H1 (cell line): ENCODE results near the gene MAPK1. TPM values are rescaled to one million over a fixed set of nuclear protein-coding genes. Genes with fewer than 3 reads are reported as not detected.

Source experiments
- CTCF ChIA-PET: fragments of 300-600 bp; sonication (Branson Sonifier 250); formaldehyde crosslinking; loops from one replicate; lab custom pipeline; 2021; ENCODE audit not compliant: partially characterized antibody; lab: Charles Lee
- POLR2A ChIA-PET: fragments of 300-600 bp; sonication (Branson Sonifier 250); formaldehyde crosslinking; loops from one replicate; lab custom pipeline; 2021; ENCODE audit warnings: inconsistent platforms; ENCODE audit not compliant: partially characterized antibody; lab: Charles Lee
- DNase-seq, 2 experiments: peaks; one replicate each; pipeline versions ENCODE4 v3.0.0 to v3.0.0-alpha.2; 2010 to 2022; ENCODE audit warnings: low spot score in 2 of 2, low read depth in 1 of 2, mixed read lengths in 1 of 2
- FAIRE-seq: peaks from 2 replicates; lab custom pipeline; 2011; peaks lifted over from hg19 to GRCh38; lab: Jason Lieb, UNC
- H2AFZ ChIP-seq: 2 replicates; pipeline ENCODE4 v1.8.1; 2012; ENCODE audit warnings: low read length, inconsistent platforms
- H2AK5ac ChIP-seq: 2 replicates; pipeline ENCODE4 v1.6.1; 2013; ENCODE audit warnings: low read depth, low read length
- H2BK120ac ChIP-seq: replicated peaks from 2 replicates; pipeline ENCODE3; 2013; ENCODE audit warnings: low read depth, low read length, inconsistent platforms
- H2BK12ac ChIP-seq: 2 replicates; pipeline ENCODE4 v1.6.1; 2013; ENCODE audit warnings: low read depth, low read length
- H2BK15ac ChIP-seq: 2 replicates; pipeline ENCODE4 v1.6.1; 2013; ENCODE audit warnings: low read length
- H2BK20ac ChIP-seq: 2 replicates; pipeline ENCODE4 v1.6.1; 2013; ENCODE audit warnings: low read length
- H2BK5ac ChIP-seq: 2 replicates; pipeline ENCODE4 v1.6.1; 2013; ENCODE audit warnings: low read depth, low read length
- H3K14ac ChIP-seq: 2 replicates; pipeline ENCODE4 v1.6.1; 2013; ENCODE audit warnings: inconsistent platforms; ENCODE audit not compliant: insufficient read length
- H3K18ac ChIP-seq: 2 replicates; pipeline ENCODE4 v1.6.1; 2013; ENCODE audit warnings: low read length; ENCODE audit errors: extremely low read depth
- H3K23ac ChIP-seq: 2 replicates; pipeline ENCODE4 v1.6.1; 2013; ENCODE audit warnings: inconsistent platforms; ENCODE audit not compliant: insufficient read length
- H3K23me2 ChIP-seq: 2 replicates; pipeline ENCODE4 v1.6.1; 2013; ENCODE audit warnings: low read depth, low read length
- H3K27ac ChIP-seq: 2 replicates; pipeline ENCODE4 v1.6.1; 2011; ENCODE audit warnings: low read depth, low read length, inconsistent platforms
- H3K27me3 ChIP-seq, 4 experiments: replicated peaks in 1 of 4; 1 replicate in 1 of 4; 2 replicates in 3 of 4; pipeline versions ENCODE4 v1.6.1 to v1.8.1; 2011 to 2013; ENCODE audit warnings: low read length in 3 of 4, mild to moderate bottlenecking in 3 of 4, inconsistent platforms in 2 of 4, mixed read lengths in 2 of 4, moderate library complexity in 1 of 4; ENCODE audit not compliant: control insufficient read depth in 3 of 4, insufficient read depth in 3 of 4; ENCODE audit errors: extremely low read depth in 1 of 4
- H3K36me3 ChIP-seq, 4 experiments: 2 replicates each; pipeline versions ENCODE4 v1.6.1 to v1.8.1; 2011 to 2013; ENCODE audit warnings: mild to moderate bottlenecking in 4 of 4, low read length in 3 of 4, moderate library complexity in 2 of 4, control low read depth in 1 of 4, inconsistent platforms in 1 of 4; ENCODE audit not compliant: insufficient read depth in 4 of 4, control insufficient read depth in 2 of 4
- H3K4ac ChIP-seq: replicated peaks from 2 replicates; pipeline ENCODE3; 2013; ENCODE audit warnings: low read length, low read depth, mixed read lengths, inconsistent platforms; ENCODE audit not compliant: insufficient read length
- H3K4me1 ChIP-seq, 4 experiments: replicated peaks in 1 of 4; 1 replicate in 1 of 4; 2 replicates in 3 of 4; pipeline versions ENCODE4 v1.6.1 to v1.8.1; 2011 to 2013; ENCODE audit warnings: low read length in 3 of 4, inconsistent platforms in 2 of 4, mixed read lengths in 1 of 4; ENCODE audit not compliant: insufficient read depth in 4 of 4, control insufficient read depth in 3 of 4
- H3K4me2 ChIP-seq, 2 experiments: 2 replicates each; pipeline versions ENCODE4 v1.6.1 to v1.8.1; 2011 to 2013; ENCODE audit warnings: low read depth in 2 of 2, low read length in 2 of 2, control low read depth in 1 of 2, inconsistent platforms in 1 of 2, mild to moderate bottlenecking in 1 of 2; ENCODE audit not compliant: insufficient read depth in 1 of 2
- H3K4me3 ChIP-seq, 4 experiments: fragments of 200-600, 300-600 bp in 1 of 4; sonication (generic), shearing (Covaris generic), sonication (Bioruptor Twin) in 1 of 4; 2 replicates each; pipeline versions ENCODE4 v1.5.1 to v1.8.1; 2011 to 2016; ENCODE audit warnings: low read length in 4 of 4, low read depth in 3 of 4, control low read depth in 2 of 4, inconsistent platforms in 2 of 4, mild to moderate bottlenecking in 2 of 4, mixed read lengths in 1 of 4, moderate library complexity in 1 of 4; ENCODE audit not compliant: insufficient read depth in 2 of 4; ENCODE audit errors: extremely low read depth in 1 of 4
- H3K56ac ChIP-seq: replicated peaks from 2 replicates; pipeline ENCODE3; 2013; ENCODE audit warnings: low read depth, mild to moderate bottlenecking, mixed read lengths, low read length, inconsistent platforms; ENCODE audit not compliant: insufficient read length
- H3K79me1 ChIP-seq: 2 replicates; pipeline ENCODE4 v1.6.1; 2013; ENCODE audit warnings: low read depth, low read length, control low read depth
- H3K79me2 ChIP-seq, 2 experiments: 2 replicates each; pipeline versions ENCODE4 v1.6.1 to v1.8.1; 2012 to 2013; ENCODE audit warnings: low read length in 2 of 2, mild to moderate bottlenecking in 2 of 2, inconsistent platforms in 1 of 2; ENCODE audit not compliant: insufficient read depth in 2 of 2, control insufficient read depth in 1 of 2
- H3K9ac ChIP-seq, 4 experiments: replicated peaks in 1 of 4; 1 replicate in 1 of 4; 2 replicates in 3 of 4; pipeline versions ENCODE4 v1.6.1 to v1.8.1; 2011 to 2013; ENCODE audit warnings: low read depth in 3 of 4, low read length in 3 of 4, control low read depth in 2 of 4, mild to moderate bottlenecking in 2 of 4, moderate library complexity in 2 of 4, inconsistent platforms in 1 of 4; ENCODE audit errors: extremely low read depth in 1 of 4
- H3K9me3 ChIP-seq, 2 experiments: 2 replicates each; pipeline versions ENCODE4 v1.6.1 to v1.8.1; 2012 to 2013; ENCODE audit warnings: mild to moderate bottlenecking in 2 of 2, moderate library complexity in 2 of 2, control low read depth in 1 of 2, inconsistent platforms in 1 of 2, low read depth in 1 of 2, low read length in 1 of 2, mixed read lengths in 1 of 2; ENCODE audit not compliant: insufficient read depth in 2 of 2
- H4K20me1 ChIP-seq, 2 experiments: replicated peaks in 1 of 2; 2 replicates each; pipeline versions ENCODE3 to v1.8.1; 2011 to 2013; ENCODE audit warnings: inconsistent platforms in 2 of 2, low read length in 2 of 2, mild to moderate bottlenecking in 1 of 2; ENCODE audit not compliant: insufficient read depth in 2 of 2, control insufficient read depth in 1 of 2
- H4K5ac ChIP-seq: 2 replicates; pipeline ENCODE4 v1.6.1; 2013; ENCODE audit warnings: low read length, low read depth, mixed read lengths, inconsistent platforms; ENCODE audit not compliant: insufficient read length
- H4K8ac ChIP-seq: 2 replicates; pipeline ENCODE4 v1.8.0; 2013; ENCODE audit warnings: mild to moderate bottlenecking, moderate library complexity, low read length, inconsistent platforms; ENCODE audit not compliant: insufficient read depth; ENCODE audit errors: extremely low read depth
- H4K91ac ChIP-seq: replicated peaks from 2 replicates; pipeline ENCODE3; 2013; ENCODE audit warnings: low read length, mixed read lengths, inconsistent platforms; ENCODE audit not compliant: insufficient read length
- BCL11A ChIP-seq, 2 experiments: IDR thresholded peaks; one replicate each; pipeline ENCODE4 v1.6.1; 2011; ENCODE audit warnings: low read depth in 2 of 2, low read length in 2 of 2, mild to moderate bottlenecking in 2 of 2
- CREB1 ChIP-seq: IDR thresholded peaks from 2 replicates; pipeline ENCODE4 v1.6.1; 2012; ENCODE audit warnings: inconsistent platforms
- CTBP2 ChIP-seq: IDR thresholded peaks from 2 replicates; pipeline ENCODE4 v1.7.0; 2011; ENCODE audit warnings: borderline replicate concordance, mild to moderate bottlenecking, moderate library complexity, mixed read lengths, low read length; ENCODE audit not compliant: insufficient read depth, insufficient read length
- JUN ChIP-seq: IDR thresholded peaks from 2 replicates; pipeline ENCODE4 v1.6.1; 2011; ENCODE audit warnings: low read depth, mild to moderate bottlenecking, improper control_type of control experiment, low read length
- KDM5A ChIP-seq: fragments of 200-600 bp; IDR thresholded peaks from 2 replicates; pipeline ENCODE4 v1.7.1; 2012; ENCODE audit warnings: mild to moderate bottlenecking, low read length, inconsistent platforms, mixed read lengths
- MAX ChIP-seq: IDR thresholded peaks from 2 replicates; pipeline ENCODE4 v1.6.1; 2012; ENCODE audit warnings: inconsistent platforms
- NANOG ChIP-seq: IDR thresholded peaks from 2 replicates; pipeline ENCODE4 v1.6.1; 2011; ENCODE audit warnings: low read length, low read depth, mild to moderate bottlenecking, inconsistent platforms; ENCODE audit not compliant: insufficient read depth, poor library complexity, severe bottlenecking
- POLR2AphosphoS5 ChIP-seq: IDR thresholded peaks from 2 replicates; pipeline ENCODE4 v1.6.1; 2011; ENCODE audit warnings: low read depth, low read length
- SAP30 ChIP-seq: fragments of 300-600 bp; sonication (generic); IDR thresholded peaks from 2 replicates; pipeline ENCODE4 v1.7.1; 2012; ENCODE audit warnings: low read length, moderate library complexity, mild to moderate bottlenecking, inconsistent platforms; ENCODE audit not compliant: insufficient read depth, insufficient replicate concordance
- SIRT6 ChIP-seq: IDR thresholded peaks from one replicate; pipeline ENCODE4 v1.7.1; 2012; ENCODE audit warnings: low read length, inconsistent platforms
- SIX5 ChIP-seq: IDR thresholded peaks from 2 replicates; pipeline ENCODE4 v1.6.1; 2011; ENCODE audit warnings: mild to moderate bottlenecking, low read depth, low read length
- WGBS, 2 experiments: shearing (Covaris generic) in 1 of 2; methylation state at CpG; one replicate each; pipeline versions ENCODE4 v1.1.6 to v1.1.7; 2013 to 2015; ENCODE audit warnings: low lambda C conversion rate in 2 of 2, mixed read lengths in 2 of 2, inconsistent platforms in 1 of 2, low coverage in 1 of 2, missing lambda C conversion rate in 1 of 2; ENCODE audit not compliant: insufficient replicate concordance in 2 of 2, insufficient coverage in 1 of 2, insufficient read length in 1 of 2; ENCODE audit errors: extremely low coverage in 1 of 2, missing lambda C conversion rate in 1 of 2; 5-methylcytosine and 5-hydroxymethylcytosine counted together
- polyA plus RNA-seq, 7 experiments: library from polyadenylated mRNA; depleted of rRNA in 3 of 7; stranded (reverse) in 5 of 7; unstranded in 2 of 7; fragments of >200 nt in 5 of 7; fragments of 200-250 nt in 2 of 7; gene quantifications; 1 replicate in 5 of 7; 2 replicates in 1 of 7; 4 replicates in 1 of 7; pipeline versions ENCODE4 v1.2.1 to v1.2.3, GENCODE V29; 2011 to 2013; ENCODE audit warnings: missing spikeins in 2 of 7, mixed read lengths in 2 of 7
- total RNA-seq: library from RNA; stranded (reverse); fragmentation: NEBNext Ultra II Directional; extraction: Animal tissue kit (Norgen Biotek cat#: 25700); gene quantifications from 2 replicates; pipeline ENCODE4 v1.2.1, GENCODE V29; 2021

Gene MAPK1
- total and polyA plus RNA-seq, 2 of the 8 experiments (the other 6 are each of a cell fraction or from before 2014, with no cell fraction given): 28.1 to 101 TPM

DNA sequence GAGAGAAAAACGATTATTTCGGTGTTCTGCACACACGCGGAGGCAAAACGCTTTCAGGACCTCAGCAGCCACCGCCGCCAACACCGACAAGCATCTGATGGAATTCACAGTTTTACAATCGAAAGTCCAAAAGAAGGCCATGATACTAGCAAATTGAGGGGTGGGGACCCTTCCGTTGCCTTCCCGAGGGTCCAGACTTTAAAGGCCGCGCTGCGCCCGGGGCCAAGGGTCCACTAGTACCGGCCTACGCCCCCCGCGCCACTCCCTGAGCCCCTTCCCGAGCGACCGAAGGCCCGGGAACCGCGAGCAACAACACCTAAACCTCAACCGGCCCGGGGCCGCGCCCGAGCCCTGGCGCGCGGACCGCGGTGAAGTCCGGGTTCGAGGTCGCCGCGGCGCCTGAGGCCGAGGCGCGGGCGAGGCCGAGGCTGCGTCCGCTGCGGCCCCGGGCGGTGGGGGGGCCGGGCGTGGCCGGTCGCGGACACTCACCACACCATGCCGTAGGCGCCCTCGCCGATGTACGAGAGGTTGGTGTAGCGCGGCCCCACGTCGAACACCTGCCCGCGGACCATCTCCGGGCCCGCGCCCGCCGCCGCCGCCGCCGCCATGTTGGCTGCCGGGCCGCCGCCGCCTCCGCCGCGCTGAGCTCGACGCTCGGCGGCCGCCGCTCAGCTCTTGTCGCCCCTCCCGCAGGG is 465 bp downstream of the MAPK1 start:
- Histone ChIP-seq H3K14ac (no peak overlapping the region), H2BK15ac (no peak overlapping the region), H3K4ac (no peak overlapping the region), H3K79me2 (peaks cover 14 to 49% of the 10 kb centered on the region in 2 experiments), H4K5ac (peak overlapping the region; percentile 89), H2AK5ac (no peak overlapping the region), H3K4me2 (peak overlapping the region; percentile 81 to 93), H2BK12ac (no peak overlapping the region), H3K4me3 (peak overlapping the region; percentile 95 to 99 (median 97)), H3K23ac (no peak overlapping the region), H4K20me1 (peaks cover 14 to 26% of the 10 kb centered on the region in 2 experiments), H3K79me1 (peaks cover 8% of the 10 kb centered on the region; the same call in 1 of the 2 replicates), H4K91ac (peak overlapping the region; percentile 81), H3K18ac (peak overlapping the region; percentile 60), H3K56ac (peak overlapping the region; percentile 90), H3K36me3 (no peaks in the 10 kb centered on the region), H2AFZ (no peak overlapping the region), H2BK5ac (no peak overlapping the region; the same call in 1 of the 2 replicates), H2BK20ac (no peak overlapping the region), H3K9ac (peak overlapping the region; percentile 69 to 95 (median 78)), H4K8ac (peak overlapping the region; percentile 89; the same call in 1 of the 2 replicates), H3K23me2 (0 out of 2 replicates have a peak, but pooled peaks cover 6% of the 10 kb centered on the region), H3K4me1 (peaks cover 2 to 7% (median 4%) of the 10 kb centered on the region in 4 experiments; a peak in 5 of 7 replicates), H3K27me3 (no peaks in the 10 kb centered on the region), H2BK120ac (no peak overlapping the region), H3K27ac (peak overlapping the region; percentile 68; the same call in 1 of the 2 replicates), H3K9me3 (no peaks in the 10 kb centered on the region)
- FAIRE-seq (no peak), DNase-seq (peak in 1 of 2 experiments; percentile 61)
- WGBS, 2 experiments: 1% methylated on average over 46 of the region's 91 CpGs; no CpG with 5 or more reads in 1 of the 2 experiments
- ChIA-PET CTCF (interaction anchor here (0.7 kb wide), 1 partner anchor 53 kb away, joined by 3 read pairs; no protein-coding TSS in a partner anchor), POLR2A (interaction anchor here (0.6 to 2.2 kb wide), 7 partner anchors 9 to 110 kb away, joined by 3 to 7 read pairs (median 5); no protein-coding TSS in a partner anchor)
- TF ChIP-seq SIX5 (no peak), KDM5A (no peak), CREB1 (no peak), MAX (no peak), BCL11A (IDR thresholded peaks at IDR 0.05; ENCODE audit: low read depth in 2 of 2, low read length in 2 of 2) (no peak), SAP30 (no peak), SIRT6 (no peak), JUN (no peak), NANOG (no peak), POLR2AphosphoS5 (no peak), CTBP2 (no peak)
